ENCODE data around the gene C3. TPM values are rescaled to one million over a fixed set of nuclear protein-coding genes. Genes with fewer than 3 reads are reported as not detected.
A peak's percentile ranks its signal among the peaks of the same experiment; 100 is the strongest.
"Not testable (repeated sequence)": the region's sequence is repeated elsewhere in the genome, so short reads cannot be mapped to it uniquely, and the experiment has no call there.

The C3 gene
- polyA plus RNA-seq, 6 donors from 2014 or later = not detected

DNA sequence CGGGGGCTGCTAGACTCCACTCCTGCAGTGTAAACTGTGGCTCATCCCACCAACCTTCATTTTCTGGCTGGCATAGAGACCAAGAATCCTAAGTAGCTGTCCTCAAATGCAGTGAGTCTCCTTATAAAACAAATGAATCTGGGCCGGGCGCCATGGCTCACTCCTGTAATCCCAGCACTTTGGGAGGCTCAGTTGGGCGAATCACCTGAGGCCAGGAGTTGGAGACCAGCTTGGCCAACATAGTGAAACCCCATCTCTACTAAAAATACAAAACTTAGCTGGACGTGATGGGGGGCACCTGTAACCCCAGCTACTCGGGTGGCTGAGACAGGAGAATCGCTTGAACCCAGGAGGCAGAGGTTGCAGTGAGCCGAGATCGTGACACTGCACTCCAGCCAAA is 80.1 kb downstream of the C3 start:
- Mint-ChIP-seq H3K27me3 (peaks cover 5 to 30% (median 5%) of the 10 kb centered on the region in 3 donors), H3K4me1 (peaks cover 6 to 12% (median 11%) of the 10 kb centered on the region in 3 donors)
- H3K36me3 Mint-ChIP-seq; H3K27ac Mint-ChIP-seq; ATAC-seq (ENCODE audit: low read depth in 2 of 2); DNase-seq; H3K9me3 Mint-ChIP-seq; H3K4me3 Mint-ChIP-seq: not testable (repeated sequence)

DNA sequence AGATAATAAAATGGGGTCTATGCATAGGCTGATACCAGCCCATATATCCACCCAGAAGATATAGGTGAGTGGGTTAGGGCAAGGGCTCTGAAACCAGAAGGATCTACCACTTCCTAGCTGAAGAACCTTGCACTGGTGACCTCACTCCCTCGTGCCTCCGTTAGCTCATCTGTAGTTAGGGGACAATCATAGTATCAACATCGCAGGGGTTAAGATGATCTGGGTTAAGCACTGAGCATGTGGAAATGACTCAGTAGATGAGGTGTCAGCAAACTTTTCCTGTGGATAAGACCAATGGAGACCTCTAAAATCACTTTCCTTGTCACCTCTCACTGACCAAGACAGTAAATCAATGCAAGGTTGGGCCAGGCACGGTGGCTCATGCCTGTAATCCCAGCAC is 81.0 kb downstream of the C3 start:
- Mint-ChIP-seq H3K27ac (peak overlapping the region in 1 of 6 donors; percentile 59), H3K27me3 (peaks cover 0 to 26% (median 4%) of the 10 kb centered on the region in 3 donors), H3K4me1 (peaks cover 6 to 12% (median 11%) of the 10 kb centered on the region in 3 donors), H3K36me3 (no peaks in the 10 kb centered on the region), H3K4me3 (peak overlapping the region in 1 of 8 donors; percentile 41), H3K9me3 (peaks cover 0 to 2% (median under 1%) of the 10 kb centered on the region in 7 donors)
- no peak for ATAC-seq (ENCODE audit: low read depth in 2 of 2)
- no peak for DNase-seq

DNA sequence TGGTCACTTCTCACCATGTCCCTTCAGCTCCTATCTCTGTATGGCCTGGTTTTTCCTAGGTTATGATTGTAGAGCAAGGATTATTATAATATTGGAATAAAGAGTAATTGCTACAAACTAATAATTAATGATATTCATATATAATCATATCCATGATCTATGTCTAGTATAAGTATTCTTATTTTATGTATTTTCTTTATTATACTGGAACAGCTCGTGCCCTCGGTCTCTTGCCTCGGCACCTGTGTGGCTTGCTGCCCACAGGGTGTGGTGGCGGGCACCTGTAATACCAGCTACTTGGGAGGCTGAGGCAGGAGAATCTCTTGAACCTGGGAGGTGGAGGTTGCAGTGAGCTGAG is 87.0 kb downstream of the C3 start:
- DNase-seq; H3K36me3 Mint-ChIP-seq; ATAC-seq (ENCODE audit: low read depth in 2 of 2); H3K9me3 Mint-ChIP-seq; H3K4me3 Mint-ChIP-seq; H3K27ac Mint-ChIP-seq: not testable (repeated sequence)
- Mint-ChIP-seq H3K27me3 (peaks cover 5 to 21% (median 17%) of the 10 kb centered on the region in 3 donors), H3K4me1 (peaks cover 13 to 19% (median 16%) of the 10 kb centered on the region in 3 donors)

DNA sequence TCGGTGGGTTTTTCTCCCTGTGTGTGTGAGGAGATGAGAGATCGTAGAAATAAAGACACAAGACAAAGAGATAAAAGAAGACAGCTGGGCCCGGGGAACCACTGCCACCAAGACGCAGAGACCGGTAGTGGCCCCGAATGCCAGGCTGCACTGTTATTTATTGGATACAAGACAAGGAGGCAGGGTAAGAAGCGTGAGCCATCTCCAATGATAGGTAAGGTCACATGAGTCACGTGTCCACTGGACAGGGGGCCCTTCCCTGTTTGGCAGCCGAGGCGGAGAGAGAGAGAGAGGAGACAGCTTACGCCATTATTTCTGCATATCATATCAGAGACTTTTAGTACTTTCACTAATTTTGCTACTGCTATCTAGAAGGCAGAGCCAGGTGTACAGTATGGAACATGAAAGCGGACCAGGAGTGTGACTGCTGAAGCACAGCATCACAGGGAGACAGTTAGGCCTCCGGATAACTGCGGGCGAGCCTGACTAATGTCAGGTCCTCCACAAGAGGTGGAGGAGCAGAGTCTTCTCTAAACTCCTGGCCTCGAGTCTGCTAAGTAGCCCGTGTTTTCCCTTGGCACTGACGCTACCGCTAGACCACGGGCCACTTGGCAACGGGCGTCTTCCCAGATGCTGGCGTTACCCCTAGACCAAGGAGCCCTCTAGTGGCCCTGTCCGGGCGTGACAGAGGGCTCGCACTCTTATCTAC is 87.5 kb downstream of the C3 start:
- peak overlapping the region in 1 of 8 donors; percentile 9 for H3K4me3 Mint-ChIP-seq
- ATAC-seq (ENCODE audit: low read depth in 2 of 2); H3K9me3 Mint-ChIP-seq; H3K36me3 Mint-ChIP-seq: not testable (repeated sequence)
- peak; percentile 23 for DNase-seq
- H3K27me3 Mint-ChIP-seq = peaks cover 5 to 17% (median 17%) of the 10 kb centered on the region in 3 donors
- peaks cover 13 to 19% (median 16%) of the 10 kb centered on the region in 3 donors for H3K4me1 Mint-ChIP-seq
- H3K27ac Mint-ChIP-seq = peak overlapping the region in 1 of 6 donors; percentile 44

DNA sequence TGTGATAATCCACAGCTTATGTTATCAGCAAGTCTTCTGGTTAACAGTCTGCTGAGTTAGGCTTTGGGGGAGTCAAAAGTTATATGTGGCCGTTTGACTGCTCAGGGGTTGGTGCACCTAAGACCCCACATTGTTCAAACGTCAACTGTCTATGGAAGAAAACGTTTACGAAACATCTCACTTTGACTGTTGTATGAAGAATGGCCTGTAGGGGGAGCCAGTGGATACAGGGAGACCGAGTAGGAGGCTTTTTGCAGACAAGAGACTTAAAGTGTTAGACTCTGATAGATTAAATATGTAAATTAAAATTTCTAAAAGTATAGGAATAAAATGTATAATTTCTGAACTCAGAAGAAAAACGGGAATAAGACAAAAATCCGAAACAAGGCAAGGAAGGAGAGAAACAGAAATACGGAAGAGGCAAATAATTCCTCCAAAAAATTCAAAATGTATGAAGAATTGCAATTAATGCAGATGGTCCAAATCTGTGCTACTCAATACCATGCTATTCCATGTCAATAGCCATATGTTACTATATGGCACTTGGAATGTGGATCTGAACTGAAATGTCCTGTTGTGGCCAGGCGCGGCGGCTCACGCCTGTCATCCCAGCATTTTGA is 88.3 kb downstream of the C3 start:
- Mint-ChIP-seq H3K4me3 (no peak overlapping the region), H3K4me1 (peaks cover 13 to 19% (median 16%) of the 10 kb centered on the region in 3 donors), H3K36me3 (peaks cover 0 to 4% of the 10 kb centered on the region in 2 donors), H3K27ac (peak overlapping the region in 3 of 6 donors; percentile 6 to 50 (median 44)), H3K27me3 (peaks cover 10 to 21% (median 19%) of the 10 kb centered on the region in 3 donors), H3K9me3 (peaks cover 1 to 12% (median 5%) of the 10 kb centered on the region in 7 donors)
- ATAC-seq (ENCODE audit: low read depth in 2 of 2) = peak; percentile 57 to 61
- peak; percentile 77 for DNase-seq

Other genes with a start within 250 kb of the C3 start
- 10 to 100 TPM; 36.5 to 72.3 (median 39.3) TPM for gene DENND1C, start 238.9 kb downstream of the C3 start, polyA plus RNA-seq (ENCODE audit: low read depth in 6 of 6)
- 1 to 10 TPM in 5 of 6 donors, under 1 TPM in 1; 0.89 to 5.9 (median 2.3) TPM for gene TUBB4A, start 218.3 kb downstream of the C3 start, polyA plus RNA-seq (ENCODE audit: low read depth in 6 of 6)
- gene TNFSF9, start 189.6 kb downstream of the C3 start, polyA plus RNA-seq (ENCODE audit: low read depth in 6 of 6) = 1 to 10 TPM in 3 of 6 donors, under 1 TPM in 3; 0.67 to 6.7 (median 1.1) TPM
- 1 to 10 TPM in 2 of 6 donors, under 1 TPM in 1, not detected in 3; 0.64 to 2.2 (median 1.7) TPM for gene CD70, start 129.5 kb downstream of the C3 start, polyA plus RNA-seq (ENCODE audit: low read depth in 6 of 6)
- gene TNFSF14, start 50.5 kb downstream of the C3 start, polyA plus RNA-seq (ENCODE audit: low read depth in 6 of 6) = under 1 TPM in 1 of 6 donors, not detected in 5; 0.29 TPM
- gene GPR108, start 16.9 kb upstream of the C3 start, polyA plus RNA-seq (ENCODE audit: low read depth in 6 of 6) = 100 to 1,000 TPM in 1 of 6 donors, 10 to 100 TPM in 5; 55.2 to 122 (median 79.5) TPM
- gene TRIP10, start 19.0 kb upstream of the C3 start, polyA plus RNA-seq (ENCODE audit: low read depth in 6 of 6) = 1 to 10 TPM in 5 of 6 donors, not detected in 1; 2.7 to 5.1 (median 3.2) TPM
- 10 to 100 TPM in 5 of 6 donors, 1 to 10 TPM in 1; 7.5 to 39.5 (median 22.3) TPM for gene SH2D3A, start 46.8 kb upstream of the C3 start, polyA plus RNA-seq (ENCODE audit: low read depth in 6 of 6)
- gene VAV1, start 52.1 kb upstream of the C3 start, polyA plus RNA-seq (ENCODE audit: low read depth in 6 of 6) = 10 to 100 TPM; 17.9 to 34.0 (median 23.7) TPM
- under 1 TPM in 3 of 6 donors, not detected in 3; 0.44 to 0.67 (median 0.52) TPM for gene ADGRE1, start 166.9 kb upstream of the C3 start, polyA plus RNA-seq (ENCODE audit: low read depth in 6 of 6)